Mammary epithelial cell (primary cell): ENCODE measurements around the gene WDR62.

Experiments
- EZH2 ChIP-seq: IDR thresholded peaks from 2 replicates; pipeline ENCODE4 v1.6.1; 2012; ENCODE audit warnings: low read length, inconsistent platforms, borderline replicate concordance
- TF ChIP-seq, protein P1 (sequence below), 2 donors: IDR thresholded peaks in 1 of 2; conservative IDR thresholded peaks in 1 of 2; 2 replicates each; pipeline ENCODE4 v1.5.1; 2011 to 2012; ENCODE audit warnings: inconsistent platforms in 2 of 2, low read length in 2 of 2, mild to moderate bottlenecking in 2 of 2, control low read depth in 1 of 2, low read depth in 1 of 2; ENCODE audit not compliant: insufficient read depth in 1 of 2; ENCODE audit errors: extremely low read depth in 1 of 2

DNA sequence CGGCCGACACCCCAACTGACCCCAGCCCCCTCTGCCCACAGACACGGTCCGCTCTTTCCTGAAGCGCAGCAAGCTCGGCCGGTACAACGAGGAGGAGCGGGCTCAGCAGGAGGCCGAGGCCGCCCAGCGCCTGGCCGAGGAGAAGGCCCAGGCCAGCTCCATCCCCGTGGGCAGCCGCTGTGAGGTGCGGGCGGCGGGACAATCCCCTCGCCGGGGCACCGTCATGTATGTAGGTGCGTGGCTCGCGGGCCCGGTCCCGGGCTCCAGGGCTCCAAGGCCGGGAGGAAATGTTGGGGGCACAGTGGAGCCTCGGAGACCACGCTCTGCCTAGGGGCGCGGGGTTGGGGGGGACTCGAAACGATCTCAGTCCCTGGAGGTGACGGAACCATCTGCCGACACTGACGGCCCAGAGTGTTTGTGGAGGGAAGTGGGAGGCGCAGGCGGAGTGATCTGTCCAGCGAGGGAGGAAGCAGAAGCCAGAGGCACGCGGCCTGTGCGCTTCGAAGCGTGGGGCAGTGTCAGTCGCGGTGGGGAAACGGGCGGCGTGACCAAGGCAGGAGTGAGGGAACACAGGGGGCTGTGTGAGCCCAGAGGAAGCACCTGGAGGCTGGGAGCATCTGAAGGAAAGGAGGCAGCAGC, 66.9 kb downstream of the WDR62 start:
- TF ChIP-seq, protein P1, sequence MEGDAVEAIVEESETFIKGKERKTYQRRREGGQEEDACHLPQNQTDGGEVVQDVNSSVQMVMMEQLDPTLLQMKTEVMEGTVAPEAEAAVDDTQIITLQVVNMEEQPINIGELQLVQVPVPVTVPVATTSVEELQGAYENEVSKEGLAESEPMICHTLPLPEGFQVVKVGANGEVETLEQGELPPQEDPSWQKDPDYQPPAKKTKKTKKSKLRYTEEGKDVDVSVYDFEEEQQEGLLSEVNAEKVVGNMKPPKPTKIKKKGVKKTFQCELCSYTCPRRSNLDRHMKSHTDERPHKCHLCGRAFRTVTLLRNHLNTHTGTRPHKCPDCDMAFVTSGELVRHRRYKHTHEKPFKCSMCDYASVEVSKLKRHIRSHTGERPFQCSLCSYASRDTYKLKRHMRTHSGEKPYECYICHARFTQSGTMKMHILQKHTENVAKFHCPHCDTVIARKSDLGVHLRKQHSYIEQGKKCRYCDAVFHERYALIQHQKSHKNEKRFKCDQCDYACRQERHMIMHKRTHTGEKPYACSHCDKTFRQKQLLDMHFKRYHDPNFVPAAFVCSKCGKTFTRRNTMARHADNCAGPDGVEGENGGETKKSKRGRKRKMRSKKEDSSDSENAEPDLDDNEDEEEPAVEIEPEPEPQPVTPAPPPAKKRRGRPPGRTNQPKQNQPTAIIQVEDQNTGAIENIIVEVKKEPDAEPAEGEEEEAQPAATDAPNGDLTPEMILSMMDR (conservative IDR thresholded peaks at IDR 0.05 in 1 of 2, IDR thresholded peaks at IDR 0.05 in 1 of 2; ENCODE audit: extremely low read depth in 1 of 2, insufficient read depth in 1 of 2, low read depth in 1 of 2, low read length in 2 of 2), result no peak
- TF ChIP-seq EZH2, result no peak
